Left ventricle myocardium superior (tissue), 1 donor: Measurements from ENCODE around the gene SORCS2. TPM values are rescaled to one million over a fixed set of nuclear protein-coding genes. Genes with fewer than 3 reads are reported as not detected.

Experiments
- ATAC-seq: fragments of 200-7000 bp; cut with Tn5 transposase; one replicate; pipeline ENCODE4 v1.9.1; 2020; ENCODE audit warnings: mild to moderate bottlenecking, moderate library complexity
- DNase-seq: peaks from one replicate; pipeline ENCODE4 v3.0.0-alpha.2; 2020
- intact Hi-C: fragments of 100-400 bp; cut with micrococcal nuclease; formaldehyde crosslinking; loops from one replicate; pipeline ENCODE4 v1.11.0; 2022
- total RNA-seq: library from RNA; stranded (reverse); fragmentation: NEBNext Ultra II Directional; extraction: Animal tissue kit (Norgen Biotek cat#: 25700); gene quantifications from one replicate; pipeline ENCODE4 v1.2.1, GENCODE V29; 2021
- donor health status: DM: no; HTN: yes; CAD: no; lungs with severe emphysema.

Gene SORCS2
- total RNA-seq, 1 donor from 2014 or later: 1.5 TPM

- DNase-seq (no peak), ATAC-seq (no peak)
- intact Hi-C loops: no loop called here
Observed at GRCh38 chr4:7624396-7624980, 432.1 kb downstream of the SORCS2 start.

GRCh38 chr4:7625071-7625470, 432.7 kb downstream of the SORCS2 start:
- ATAC-seq: peak; percentile 61
- intact Hi-C loops: no loop called here
- DNase-seq: peak; percentile 56

- ATAC-seq (no peak), DNase-seq (no peak)
- intact Hi-C loops: no loop called here
Observed at GRCh38 chr4:7626531-7626930, 434.2 kb downstream of the SORCS2 start.

- DNase-seq (no peak), ATAC-seq (no peak)
- intact Hi-C loops: no loop called here
Observed at GRCh38 chr4:7627251-7628250, 435.2 kb downstream of the SORCS2 start.

- intact Hi-C loops: no loop called here
- ATAC-seq: no peak
Observed at GRCh38 chr4:7628432-7628831, 436.1 kb downstream of the SORCS2 start.

GRCh38 chr4:7629501-7630254, 437.3 kb downstream of the SORCS2 start:
- intact Hi-C loops: no loop called here
- DNase-seq (no peak), ATAC-seq (no peak)

More at GRCh38 chr4:7628432-7628831, 436.1 kb downstream of the SORCS2 start:
- DNase-seq: no peak

GRCh38 chr4:7630568-7631287, 438.4 kb downstream of the SORCS2 start:
- intact Hi-C loops: no loop called here
- ATAC-seq: peak; percentile 90
- peak; percentile 90 for DNase-seq

- ATAC-seq (no peak), DNase-seq (no peak)
- intact Hi-C loops: no loop called here
Observed at GRCh38 chr4:7631288-7632014, 439.1 kb downstream of the SORCS2 start.

- ATAC-seq (peak; percentile 73), DNase-seq (peak; percentile 59)
- intact Hi-C loops: no loop called here
Observed at GRCh38 chr4:7632341-7632740, 440.0 kb downstream of the SORCS2 start.

- DNase-seq (no peak), ATAC-seq (no peak)
- intact Hi-C loops: no loop called here
Observed at GRCh38 chr4:7632971-7633370, 440.6 kb downstream of the SORCS2 start.

GRCh38 chr4:7634661-7635251, 442.4 kb downstream of the SORCS2 start:
- DNase-seq (no peak), ATAC-seq (no peak)
- intact Hi-C loops: no loop called here

GRCh38 chr4:7635445-7636239, 443.3 kb downstream of the SORCS2 start:
- no peak for ATAC-seq
- intact Hi-C loops: no loop called here

GRCh38 chr4:7636240-7636508, 443.8 kb downstream of the SORCS2 start:
- intact Hi-C loops: no loop called here
- DNase-seq (no peak), ATAC-seq (no peak)

More at GRCh38 chr4:7635445-7636239, 443.3 kb downstream of the SORCS2 start:
- no peak for DNase-seq

- no peak for DNase-seq
Observed at GRCh38 chr4:7637139-7637538, 444.8 kb downstream of the SORCS2 start.

GRCh38 chr4:7637971-7638370, 445.6 kb downstream of the SORCS2 start:
- no peak for DNase-seq
- no peak for ATAC-seq
- intact Hi-C loops: no loop called here

More at GRCh38 chr4:7637139-7637538, 444.8 kb downstream of the SORCS2 start:
- intact Hi-C loops: no loop called here
- ATAC-seq: no peak

- DNase-seq: no peak
- no peak for ATAC-seq
- intact Hi-C loops: no loop called here
Observed at GRCh38 chr4:7638489-7638888, 446.2 kb downstream of the SORCS2 start.

GRCh38 chr4:7638984-7639789, 446.8 kb downstream of the SORCS2 start:
- ATAC-seq: peak; percentile 35
- DNase-seq: no peak
- intact Hi-C loops: no loop called here
